ENCODE measurements around the gene NRP1.

DNA sequence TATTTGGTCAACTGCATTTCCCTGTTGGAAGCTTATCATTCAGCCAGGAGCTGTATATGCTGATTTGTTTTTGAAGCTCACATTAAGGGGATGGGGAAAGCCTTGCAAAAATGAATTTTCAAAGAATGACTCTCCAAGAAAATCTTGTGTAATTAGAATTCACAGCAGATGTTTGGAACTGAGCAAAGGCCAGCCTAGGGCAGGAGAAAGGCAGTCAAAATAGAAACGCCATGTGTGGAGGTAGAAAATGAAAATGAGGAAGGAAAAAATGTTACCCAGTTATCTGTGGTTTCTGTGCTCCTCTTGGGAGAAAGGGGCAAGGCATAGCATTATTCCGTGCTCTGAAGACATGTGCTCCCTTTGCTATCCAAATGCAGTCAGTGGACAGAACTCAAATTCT lies 93.5 kb downstream of the NRP1 start:
- TF ChIP-seq EZH2 (IDR thresholded peaks at IDR 0.05; ENCODE audit: borderline replicate concordance, low read depth, low read length, poor library complexity, severe bottlenecking), result no peak
- TF ChIP-seq, protein P1, sequence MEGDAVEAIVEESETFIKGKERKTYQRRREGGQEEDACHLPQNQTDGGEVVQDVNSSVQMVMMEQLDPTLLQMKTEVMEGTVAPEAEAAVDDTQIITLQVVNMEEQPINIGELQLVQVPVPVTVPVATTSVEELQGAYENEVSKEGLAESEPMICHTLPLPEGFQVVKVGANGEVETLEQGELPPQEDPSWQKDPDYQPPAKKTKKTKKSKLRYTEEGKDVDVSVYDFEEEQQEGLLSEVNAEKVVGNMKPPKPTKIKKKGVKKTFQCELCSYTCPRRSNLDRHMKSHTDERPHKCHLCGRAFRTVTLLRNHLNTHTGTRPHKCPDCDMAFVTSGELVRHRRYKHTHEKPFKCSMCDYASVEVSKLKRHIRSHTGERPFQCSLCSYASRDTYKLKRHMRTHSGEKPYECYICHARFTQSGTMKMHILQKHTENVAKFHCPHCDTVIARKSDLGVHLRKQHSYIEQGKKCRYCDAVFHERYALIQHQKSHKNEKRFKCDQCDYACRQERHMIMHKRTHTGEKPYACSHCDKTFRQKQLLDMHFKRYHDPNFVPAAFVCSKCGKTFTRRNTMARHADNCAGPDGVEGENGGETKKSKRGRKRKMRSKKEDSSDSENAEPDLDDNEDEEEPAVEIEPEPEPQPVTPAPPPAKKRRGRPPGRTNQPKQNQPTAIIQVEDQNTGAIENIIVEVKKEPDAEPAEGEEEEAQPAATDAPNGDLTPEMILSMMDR (conservative IDR thresholded peaks at IDR 0.05; ENCODE audit: low read depth, low read length), result no peak
